PC-9 (cell line): ENCODE measurements around the gene STH. TPM values are rescaled to one million over a fixed set of nuclear protein-coding genes. Genes with fewer than 3 reads are reported as not detected.

Experiments used
- BruUV-seq: library from RNA; stranded (reverse); fragments of 400-500 nt; replicated peaks from 2 replicates; lab custom pipeline; 2021; lab: Mats Ljungman, UMichigan
- CTCF ChIA-PET: fragments of 300-600 bp; sonication (Branson Sonifier 250); formaldehyde crosslinking; loops from one replicate; lab custom pipeline; 2022; ENCODE audit warnings: antibody characterized with exemption; lab: Charles Lee
- POLR2A ChIA-PET: fragments of 300-600 bp; sonication (Branson Sonifier 250); formaldehyde crosslinking; loops from one replicate; lab custom pipeline; 2022; ENCODE audit warnings: antibody characterized with exemption; ENCODE audit not compliant: unreplicated experiment; lab: Charles Lee
- DNase-seq, 2 experiments: peaks; one replicate each; pipeline versions ENCODE4 v3.0.0 to v3.0.0-alpha.2; 2015 to 2022; ENCODE audit warnings: mixed read lengths in 1 of 2
- H2AFZ ChIP-seq: fragments of 200-600 bp; sonication (generic); 2 replicates; pipeline ENCODE4 v1.8.1; 2017; ENCODE audit warnings: antibody characterized with exemption
- H3F3A ChIP-seq: fragments of 200-600 bp; sonication (generic); 2 replicates; pipeline ENCODE4 v1.8.1; 2017; ENCODE audit warnings: antibody characterized with exemption, mild to moderate bottlenecking, low read depth; ENCODE audit not compliant: insufficient read depth
- H3K27ac ChIP-seq: fragments of 200-600 bp; sonication (generic); 2 replicates; pipeline ENCODE4 v1.6.1; 2016; ENCODE audit warnings: mixed run types
- H3K27me3 ChIP-seq: fragments of 200-600 bp; sonication (generic); 2 replicates; pipeline ENCODE4 v1.6.1; 2016; ENCODE audit warnings: low read depth, mixed run types; ENCODE audit not compliant: insufficient read depth
- H3K36me3 ChIP-seq: fragments of 200-600 bp; sonication (generic); 2 replicates; pipeline ENCODE4 v1.6.1; 2016; ENCODE audit warnings: low read depth, mixed run types
- H3K4me1 ChIP-seq: fragments of 200-600 bp; sonication (generic); replicated peaks from 2 replicates; pipeline ENCODE4 v1.6.1; 2016; ENCODE audit warnings: mixed run types; ENCODE audit not compliant: insufficient read depth
- H3K4me2 ChIP-seq: fragments of 200-600 bp; sonication (generic); 2 replicates; pipeline ENCODE4 v1.6.1; 2017; ENCODE audit warnings: mixed run types
- H3K4me3 ChIP-seq: fragments of 200-600 bp; sonication (generic); 2 replicates; pipeline ENCODE4 v1.6.1; 2016; ENCODE audit warnings: mixed run types
- H3K79me2 ChIP-seq: fragments of 200-600 bp; sonication (generic); 2 replicates; pipeline ENCODE4 v1.6.1; 2017; ENCODE audit warnings: low read depth, mixed run types
- H3K9me2 ChIP-seq: fragments of 200-600 bp; sonication (generic); 2 replicates; pipeline ENCODE4 v1.8.1; 2017; ENCODE audit warnings: mild to moderate bottlenecking; ENCODE audit not compliant: insufficient read depth
- H3K9me3 ChIP-seq: fragments of 200-600 bp; sonication (generic); 2 replicates; pipeline ENCODE4 v1.8.1; 2016; ENCODE audit warnings: low read depth; ENCODE audit not compliant: insufficient read depth
- H4K20me1 ChIP-seq: fragments of 200-600 bp; sonication (generic); 2 replicates; pipeline ENCODE4 v1.8.1; 2017; ENCODE audit not compliant: insufficient read depth
- EZH2 ChIP-seq: fragments of 200-600 bp; sonication (generic); IDR thresholded peaks from 2 replicates; pipeline ENCODE4 v1.8.0; 2017; ENCODE audit warnings: antibody characterized with exemption, low read depth
- intact Hi-C: fragments of 100-400 bp; cut with micrococcal nuclease; formaldehyde crosslinking; loops from one replicate; pipeline ENCODE4 v1.10.0; 2022; ENCODE audit not compliant: unreplicated experiment
- total RNA-seq: library from RNA; stranded (reverse); gene quantifications from 2 replicates; pipeline ENCODE4 v1.2.3, GENCODE V29; 2021
- TF ChIP-seq, protein P1 (sequence below): fragments of 200-600 bp; sonication (generic); conservative IDR thresholded peaks from 2 replicates; pipeline ENCODE4 v1.6.1; 2017; ENCODE audit warnings: mixed run types, antibody characterized with exemption, mild to moderate bottlenecking, moderate library complexity

The STH gene
- total RNA-seq, 1 experiment from 2014 or later, result not detected

GRCh38 chr17:45989759-45990158 lies 9.3 kb upstream of the STH start:
- Histone ChIP-seq H3K4me1 (no peaks in the 10 kb centered on the region), H3K9me2 (no peaks in the 10 kb centered on the region), H3K4me2 (no peak overlapping the region), H2AFZ (no peak overlapping the region), H4K20me1 (no peaks in the 10 kb centered on the region), H3K36me3 (no peaks in the 10 kb centered on the region), H3K79me2 (no peaks in the 10 kb centered on the region), H3K9me3 (no peaks in the 10 kb centered on the region), H3K27me3 (peaks cover 6% of the 10 kb centered on the region; the same call in 1 of the 2 replicates), H3K27ac (no peak overlapping the region), H3F3A (no peaks in the 10 kb centered on the region), H3K4me3 (no peak overlapping the region)
- no TSS peak for BruUV-seq
- DNase-seq, result no peak
- TF ChIP-seq, protein P1, sequence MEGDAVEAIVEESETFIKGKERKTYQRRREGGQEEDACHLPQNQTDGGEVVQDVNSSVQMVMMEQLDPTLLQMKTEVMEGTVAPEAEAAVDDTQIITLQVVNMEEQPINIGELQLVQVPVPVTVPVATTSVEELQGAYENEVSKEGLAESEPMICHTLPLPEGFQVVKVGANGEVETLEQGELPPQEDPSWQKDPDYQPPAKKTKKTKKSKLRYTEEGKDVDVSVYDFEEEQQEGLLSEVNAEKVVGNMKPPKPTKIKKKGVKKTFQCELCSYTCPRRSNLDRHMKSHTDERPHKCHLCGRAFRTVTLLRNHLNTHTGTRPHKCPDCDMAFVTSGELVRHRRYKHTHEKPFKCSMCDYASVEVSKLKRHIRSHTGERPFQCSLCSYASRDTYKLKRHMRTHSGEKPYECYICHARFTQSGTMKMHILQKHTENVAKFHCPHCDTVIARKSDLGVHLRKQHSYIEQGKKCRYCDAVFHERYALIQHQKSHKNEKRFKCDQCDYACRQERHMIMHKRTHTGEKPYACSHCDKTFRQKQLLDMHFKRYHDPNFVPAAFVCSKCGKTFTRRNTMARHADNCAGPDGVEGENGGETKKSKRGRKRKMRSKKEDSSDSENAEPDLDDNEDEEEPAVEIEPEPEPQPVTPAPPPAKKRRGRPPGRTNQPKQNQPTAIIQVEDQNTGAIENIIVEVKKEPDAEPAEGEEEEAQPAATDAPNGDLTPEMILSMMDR, result no peak
- no peak for TF ChIP-seq EZH2
- ChIA-PET CTCF (no interaction called here), POLR2A (no interaction called here)
- intact Hi-C loops, result no loop called here

DNA sequence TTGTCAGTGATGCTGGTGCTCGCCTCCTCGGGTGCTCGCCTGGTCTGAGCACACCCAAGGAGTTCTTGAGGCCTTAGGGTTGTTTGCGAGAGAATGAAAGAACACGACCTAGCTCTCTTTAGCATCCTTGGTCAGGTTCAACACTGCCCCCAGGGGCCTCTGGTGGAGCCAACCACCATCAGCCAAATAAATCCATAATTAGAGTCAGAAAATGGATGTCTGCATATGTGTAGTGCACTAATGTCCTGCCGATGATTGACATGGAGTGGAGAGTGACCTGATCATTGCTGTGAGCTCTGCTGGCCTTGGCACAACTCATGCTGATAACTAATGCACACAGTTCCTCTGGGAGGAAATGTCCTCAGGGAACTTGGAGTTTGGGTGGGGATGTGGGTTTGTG lies 8.2 kb upstream of the STH start:
- no peaks in the 10 kb centered on the region for H3F3A ChIP-seq
- no peak overlapping the region for H3K4me2 ChIP-seq
- DNase-seq, result no peak
- no peak overlapping the region for H2AFZ ChIP-seq
- no peaks in the 10 kb centered on the region for H3K9me2 ChIP-seq
- no peak overlapping the region for H3K4me3 ChIP-seq
- ChIA-PET POLR2A (no interaction called here), CTCF (interaction anchor here (0.6 to 0.7 kb wide), 2 partner anchors 8 to 11 kb away, joined by 3 to 4 read pairs; no protein-coding TSS in a partner anchor)
- H3K4me1 ChIP-seq, result no peaks in the 10 kb centered on the region
- no peaks in the 10 kb centered on the region for H3K9me3 ChIP-seq
- H3K36me3 ChIP-seq, result no peaks in the 10 kb centered on the region
- H3K27ac ChIP-seq, result no peak overlapping the region
- intact Hi-C loops, result no loop called here
- H3K27me3 ChIP-seq, result no peaks in the 10 kb centered on the region
- H3K79me2 ChIP-seq, result no peaks in the 10 kb centered on the region
- no TSS peak for BruUV-seq
- no peaks in the 10 kb centered on the region for H4K20me1 ChIP-seq
- no peak for TF ChIP-seq EZH2
- TF ChIP-seq, protein P1, result no peak

- DNase-seq, result no peak
- Histone ChIP-seq H3F3A (no peaks in the 10 kb centered on the region), H3K27ac (no peak overlapping the region), H3K9me3 (no peaks in the 10 kb centered on the region), H3K36me3 (no peaks in the 10 kb centered on the region), H3K27me3 (no peaks in the 10 kb centered on the region), H3K4me3 (no peak overlapping the region), H4K20me1 (no peaks in the 10 kb centered on the region), H3K79me2 (no peaks in the 10 kb centered on the region), H3K9me2 (no peaks in the 10 kb centered on the region), H3K4me1 (no peaks in the 10 kb centered on the region), H3K4me2 (no peak overlapping the region), H2AFZ (no peak overlapping the region)
- CTCF ChIA-PET, result interaction anchor here (0.7 kb wide), 1 partner anchor 9 kb away, joined by 4 read pairs; no protein-coding TSS in a partner anchor
- BruUV-seq, result no TSS peak
- TF ChIP-seq EZH2, result no peak
- TF ChIP-seq, protein P1, result no peak
- POLR2A ChIA-PET, result no interaction called here
- intact Hi-C loops, result no loop called here
Observed at GRCh38 chr17:45991341-45991740, 7.7 kb upstream of the STH start.
